C4-2B (cell line): ENCODE results near the gene POU5F1.

Experiments used
- H3K27ac ChIP-seq: fragments of 450-650 bp; 2 replicates; pipeline ENCODE4 v1.5.1; 2017
- ZFX ChIP-seq: fragments of 450-650 bp; IDR thresholded peaks from 2 replicates; pipeline ENCODE4 v1.6.1; 2017
- TF ChIP-seq, protein P1 (sequence below): fragments of 450-650 bp; conservative IDR thresholded peaks from 2 replicates; pipeline ENCODE4 v1.5.1; 2017; ENCODE audit warnings: mild to moderate bottlenecking

Gene POU5F1

DNA sequence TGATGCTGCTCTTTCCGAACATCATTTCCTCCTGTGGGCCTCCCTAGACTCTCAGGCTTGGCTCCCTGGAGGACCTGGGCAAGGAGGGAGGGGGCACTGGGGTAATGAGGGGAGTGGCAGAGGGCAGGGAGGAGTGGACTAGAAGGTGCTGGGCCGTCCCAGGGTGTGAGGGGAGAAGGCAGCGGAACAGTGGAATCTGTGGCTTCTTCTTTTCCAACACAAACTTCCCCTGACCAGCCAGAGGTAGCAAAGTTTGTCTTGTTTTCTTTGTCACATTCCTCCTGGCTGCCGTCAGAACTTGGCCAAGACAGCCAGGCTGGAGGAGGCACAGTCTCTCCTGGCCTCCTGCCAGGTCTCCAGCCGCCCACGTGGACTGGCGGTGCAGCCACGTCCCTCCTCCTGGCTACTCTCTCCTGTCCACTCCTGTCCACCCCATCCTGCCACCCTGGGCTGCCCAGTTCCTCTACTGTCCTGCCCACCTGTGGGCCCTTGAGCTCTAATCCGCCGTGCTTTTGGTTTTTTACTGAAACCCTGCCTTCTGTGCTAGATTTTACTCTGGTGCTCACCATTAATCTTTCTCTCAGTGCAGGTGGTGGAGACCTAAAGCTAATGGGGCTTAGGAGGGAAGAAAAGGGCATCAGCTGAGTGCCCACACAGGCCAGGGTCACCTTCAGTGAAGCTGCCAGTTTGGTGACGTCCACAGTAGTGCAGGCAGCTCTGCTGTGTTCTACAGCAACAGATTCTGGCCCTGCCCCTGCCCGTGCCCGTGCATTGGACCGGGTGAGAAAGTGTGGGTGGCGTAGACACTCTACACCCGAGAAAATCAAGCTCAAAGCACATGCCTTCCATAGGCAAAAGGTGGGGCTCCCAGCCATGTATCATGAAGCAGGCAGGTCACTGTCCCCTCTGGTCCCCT lies 47.4 kb downstream of the POU5F1 start:
- TF ChIP-seq, protein P1, sequence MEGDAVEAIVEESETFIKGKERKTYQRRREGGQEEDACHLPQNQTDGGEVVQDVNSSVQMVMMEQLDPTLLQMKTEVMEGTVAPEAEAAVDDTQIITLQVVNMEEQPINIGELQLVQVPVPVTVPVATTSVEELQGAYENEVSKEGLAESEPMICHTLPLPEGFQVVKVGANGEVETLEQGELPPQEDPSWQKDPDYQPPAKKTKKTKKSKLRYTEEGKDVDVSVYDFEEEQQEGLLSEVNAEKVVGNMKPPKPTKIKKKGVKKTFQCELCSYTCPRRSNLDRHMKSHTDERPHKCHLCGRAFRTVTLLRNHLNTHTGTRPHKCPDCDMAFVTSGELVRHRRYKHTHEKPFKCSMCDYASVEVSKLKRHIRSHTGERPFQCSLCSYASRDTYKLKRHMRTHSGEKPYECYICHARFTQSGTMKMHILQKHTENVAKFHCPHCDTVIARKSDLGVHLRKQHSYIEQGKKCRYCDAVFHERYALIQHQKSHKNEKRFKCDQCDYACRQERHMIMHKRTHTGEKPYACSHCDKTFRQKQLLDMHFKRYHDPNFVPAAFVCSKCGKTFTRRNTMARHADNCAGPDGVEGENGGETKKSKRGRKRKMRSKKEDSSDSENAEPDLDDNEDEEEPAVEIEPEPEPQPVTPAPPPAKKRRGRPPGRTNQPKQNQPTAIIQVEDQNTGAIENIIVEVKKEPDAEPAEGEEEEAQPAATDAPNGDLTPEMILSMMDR = no peak
- TF ChIP-seq ZFX = no peak

DNA sequence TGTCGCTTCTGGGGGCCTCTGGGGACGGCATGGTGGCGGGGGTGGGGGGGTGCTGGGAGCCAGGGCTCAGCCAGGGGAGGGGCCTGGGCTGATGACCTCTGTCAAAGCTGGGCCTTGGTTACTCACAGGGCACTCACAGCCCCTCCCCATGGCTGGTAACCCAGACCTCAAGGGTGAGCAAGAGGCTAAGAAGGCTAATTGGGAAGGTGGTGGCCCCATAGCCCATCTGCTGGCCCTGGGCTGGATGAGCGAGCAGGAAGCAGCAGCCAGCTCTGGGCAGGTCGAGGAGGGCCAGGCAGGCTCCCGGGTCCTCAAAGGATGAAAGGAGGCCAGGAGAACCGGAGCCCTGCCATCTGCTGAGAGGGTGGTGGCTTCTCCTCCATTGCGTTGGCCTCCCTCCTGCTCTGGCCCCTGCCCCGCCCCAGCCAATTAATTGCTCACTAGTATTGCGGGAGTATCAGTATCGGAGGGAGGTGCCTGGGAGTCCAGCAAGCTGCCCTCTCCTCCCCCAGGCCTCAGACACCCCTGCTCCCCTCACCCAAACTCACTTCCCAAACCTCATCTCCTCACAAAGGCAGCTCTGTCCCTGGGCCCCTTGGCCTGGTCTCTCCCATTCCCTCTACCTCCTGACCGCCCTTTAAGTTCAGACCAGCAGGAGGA lies 49.2 kb downstream of the POU5F1 start:
- TF ChIP-seq, protein P1 = no peak
- H3K27ac ChIP-seq = no peak overlapping the region

More for the DNA sequence above, 47.4 kb downstream of the POU5F1 start:
- peak overlapping the region; percentile 16 for H3K27ac ChIP-seq

DNA sequence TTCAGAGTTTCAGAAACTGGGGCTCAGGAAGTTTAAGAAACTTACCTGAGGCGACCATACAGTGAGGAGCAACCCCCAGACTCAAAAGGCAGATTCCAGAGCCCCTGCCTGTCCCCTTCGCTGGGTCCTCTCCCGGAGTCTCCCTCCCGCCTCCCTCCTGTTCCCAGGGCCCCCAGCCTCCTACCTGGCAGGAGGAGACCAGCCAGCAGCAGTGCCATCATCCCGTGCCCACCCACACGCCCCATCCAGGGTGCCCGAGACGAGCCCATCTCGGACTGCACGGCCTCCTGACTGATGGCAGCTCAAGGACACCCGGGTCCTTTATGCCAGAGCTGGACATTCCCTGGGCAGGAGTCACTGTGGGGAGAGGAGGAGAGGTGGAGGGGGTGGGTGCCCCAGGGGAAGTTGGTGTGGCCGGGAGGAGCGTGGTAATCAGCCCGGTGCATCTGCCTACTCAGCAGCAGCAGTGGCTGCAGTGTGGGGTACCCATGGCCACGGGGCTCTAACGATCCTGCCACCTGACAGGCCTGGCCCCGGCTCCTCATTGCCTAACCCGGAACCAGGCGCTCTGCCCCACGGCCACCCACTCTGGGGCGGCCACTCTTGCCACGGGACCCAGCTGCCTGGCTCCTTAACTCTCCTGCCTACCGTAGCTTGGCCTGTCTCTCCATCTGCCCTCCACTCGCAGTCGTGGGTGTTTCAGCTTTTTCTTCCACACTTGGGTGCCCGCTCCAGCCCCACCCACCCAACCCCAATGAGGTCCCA lies 50.1 kb downstream of the POU5F1 start, which contains the start of gene CDSN:
Gene CDSN, minus strand, starts transcription at position 296 of the 765 bp plus-strand sequence. Its CDS starts 27 bp downstream, at position 269.
- TF ChIP-seq, protein P1 = no peak
- TF ChIP-seq ZFX = no peak
- no peak within 1 kb of the TSS for H3K27ac ChIP-seq

DNA sequence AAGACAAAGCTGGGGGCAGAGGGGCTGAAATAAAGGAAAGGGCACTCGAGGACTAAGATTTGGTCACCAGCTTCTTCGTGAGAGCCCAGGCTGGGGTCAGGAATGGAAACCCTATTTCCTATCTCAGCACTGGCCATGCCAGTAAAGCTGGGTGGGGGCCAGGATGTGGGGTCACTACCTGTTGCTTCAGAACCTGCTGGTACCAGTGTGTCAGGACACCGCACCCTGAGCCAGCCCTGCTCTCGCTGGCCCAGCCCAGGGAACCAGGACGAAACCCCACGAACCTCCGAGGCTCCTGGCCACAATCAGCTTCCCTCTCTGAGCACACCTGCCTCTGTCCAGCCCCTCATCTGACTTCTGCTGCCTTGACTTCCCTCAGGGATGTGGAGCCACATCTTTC lies 52.3 kb downstream of the POU5F1 start:
- no peak overlapping the region for H3K27ac ChIP-seq
- TF ChIP-seq, protein P1 = no peak
- no peak for TF ChIP-seq ZFX

DNA sequence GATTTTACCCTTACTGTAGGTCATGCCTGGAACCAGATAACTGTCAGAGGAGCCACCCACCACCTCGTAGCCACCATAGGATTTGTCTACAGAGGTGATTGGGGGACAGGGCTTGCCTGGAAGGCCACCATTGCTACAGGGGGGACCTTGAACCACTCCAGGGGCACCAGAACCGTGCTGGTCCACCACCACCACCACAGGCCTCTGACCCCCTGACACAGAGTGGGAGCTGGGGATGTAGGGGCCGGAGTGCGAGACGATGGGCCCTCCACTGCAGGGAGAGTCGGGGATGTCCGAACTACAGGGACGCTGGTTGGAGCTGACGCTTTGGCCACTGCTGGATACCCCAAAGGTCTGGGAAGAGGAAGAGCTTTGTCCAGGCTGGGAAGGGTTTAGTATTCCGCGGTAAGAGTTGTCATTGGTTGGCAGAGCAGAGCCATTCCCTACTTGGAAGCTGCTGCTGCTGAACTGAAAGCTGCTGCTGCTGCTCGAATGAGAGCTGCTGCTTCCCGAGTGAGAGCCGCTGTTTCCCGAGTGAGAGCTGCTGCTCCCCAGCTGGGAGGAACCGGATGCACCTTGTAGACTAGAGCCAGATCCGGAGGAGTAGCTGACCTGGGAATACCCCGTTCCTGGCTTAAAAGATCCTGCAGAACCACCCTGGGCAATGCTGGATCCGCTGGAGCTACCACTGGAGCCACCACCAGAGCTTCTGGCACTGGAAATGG lies 53.7 kb downstream of the POU5F1 start:
- TF ChIP-seq ZFX = no peak
- TF ChIP-seq, protein P1 = no peak
- H3K27ac ChIP-seq = no peak overlapping the region

DNA sequence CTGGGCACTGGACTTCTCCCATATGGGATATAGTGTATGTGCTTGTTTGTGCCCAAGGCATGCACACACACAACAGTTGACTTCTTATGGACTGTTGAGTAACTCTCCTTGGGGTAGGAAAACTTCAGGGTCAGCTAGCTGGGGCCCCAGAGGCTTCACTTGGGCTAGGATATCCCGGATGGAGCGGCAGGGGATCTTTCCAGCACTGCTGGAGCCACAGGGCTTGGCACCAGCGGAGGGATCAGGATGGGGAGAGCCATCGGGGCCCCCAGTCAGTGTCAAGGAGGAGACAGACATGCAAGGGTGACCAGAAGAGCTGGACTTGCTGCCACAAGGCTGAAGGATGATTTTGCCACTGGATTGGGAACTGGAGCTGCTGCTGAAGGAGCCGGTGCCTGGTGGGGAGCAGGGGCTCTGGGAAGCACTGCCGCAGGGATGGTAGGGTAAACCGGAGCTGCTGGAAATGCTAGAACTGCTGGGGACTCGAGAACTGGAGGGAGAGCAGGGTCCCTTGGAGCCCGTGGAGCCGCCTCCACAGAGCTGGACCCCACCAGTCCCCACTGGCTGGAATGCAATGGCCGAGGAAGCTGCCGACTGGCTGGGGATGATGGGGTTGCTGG lies 54.4 kb downstream of the POU5F1 start:
- H3K27ac ChIP-seq = no peak overlapping the region
- no peak for TF ChIP-seq ZFX
- TF ChIP-seq, protein P1 = no peak
